ENCODE measurements around the gene TM2D3. TPM values are rescaled to one million over a fixed set of nuclear protein-coding genes. Genes with fewer than 3 reads are reported as not detected.

TM2D3 gene
- total and polyA plus RNA-seq, 2 of the 8 experiments (the other 6 are each of a cell fraction or from before 2014, with no cell fraction given) = 26.4 to 28.0 TPM

GRCh38 chr15:101652098-101652785 lies at the start of gene TM2D3 (continued):
- TF ChIP-seq KDM4A (IDR thresholded peaks at IDR 0.05; ENCODE audit: low read depth, low read length, severe bottlenecking) (peak; percentile 91), USF2 (IDR thresholded peaks at IDR 0.05; ENCODE audit: low read length) (no peak), KDM5A (IDR thresholded peaks at IDR 0.05; ENCODE audit: low read length) (0 out of 2 replicates have a peak, but pooled peaks have one; percentile 28), CBX8 (IDR thresholded peaks at IDR 0.05; ENCODE audit: borderline replicate concordance, low read depth, low read length) (no peak), BCL11A (IDR thresholded peaks at IDR 0.05; ENCODE audit: low read depth in 2 of 2, low read length in 2 of 2) (no peak), ATF2 (IDR thresholded peaks at IDR 0.05; ENCODE audit: low read length) (no peak), SIRT6 (IDR thresholded peaks at IDR 0.05; ENCODE audit: low read length) (no peak), MAX (IDR thresholded peaks at IDR 0.05) (peak; percentile 78), NRF1 (IDR thresholded peaks at IDR 0.05; ENCODE audit: low read depth, low read length) (peak; percentile 51), CTCF (IDR thresholded peaks at IDR 0.05; ENCODE audit: control extremely low read depth in 1 of 3, insufficient read depth in 1 of 3, low read depth in 1 of 3, low read length in 3 of 3) (peak; percentile 77 to 79 (median 78)), E2F6 (IDR thresholded peaks at IDR 0.05) (peak; percentile 84), HDAC2 (IDR thresholded peaks at IDR 0.05; ENCODE audit: borderline replicate concordance in 1 of 2, low read depth in 2 of 2, low read length in 2 of 2) (0 out of 4 replicates have a peak, but pooled peaks of 1 of the 2 experiments have one; percentile 19), CTBP2 (IDR thresholded peaks at IDR 0.05; ENCODE audit: borderline replicate concordance, insufficient read depth, insufficient read length, low read length) (no peak), TAF1 (IDR thresholded peaks at IDR 0.05; ENCODE audit: low read depth, low read length) (peak; percentile 85)
